ENCODE results near the gene INMT.

DNA sequence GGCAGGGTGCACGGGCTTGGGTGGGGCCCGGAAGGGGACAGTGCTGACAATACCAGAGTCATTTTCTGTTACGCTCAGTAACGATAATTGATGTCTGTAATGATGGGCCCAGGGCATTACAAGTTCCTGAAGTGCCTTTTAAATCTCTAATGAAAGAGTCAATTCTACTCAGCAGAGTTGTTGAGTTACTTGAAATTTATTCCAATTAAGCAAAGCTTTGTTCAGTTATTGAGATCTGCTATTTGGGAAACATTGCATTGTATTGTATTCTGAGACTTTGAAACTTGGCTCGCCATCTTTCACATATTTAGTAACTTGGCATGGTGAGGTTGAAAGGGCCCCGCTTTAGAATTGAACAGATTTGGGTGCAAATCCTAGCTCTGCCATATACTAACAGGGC lies 54.0 kb downstream of the INMT start:
- no peak for TF ChIP-seq POLR2A (IDR thresholded peaks at IDR 0.05)
- TF ChIP-seq, protein P1, sequence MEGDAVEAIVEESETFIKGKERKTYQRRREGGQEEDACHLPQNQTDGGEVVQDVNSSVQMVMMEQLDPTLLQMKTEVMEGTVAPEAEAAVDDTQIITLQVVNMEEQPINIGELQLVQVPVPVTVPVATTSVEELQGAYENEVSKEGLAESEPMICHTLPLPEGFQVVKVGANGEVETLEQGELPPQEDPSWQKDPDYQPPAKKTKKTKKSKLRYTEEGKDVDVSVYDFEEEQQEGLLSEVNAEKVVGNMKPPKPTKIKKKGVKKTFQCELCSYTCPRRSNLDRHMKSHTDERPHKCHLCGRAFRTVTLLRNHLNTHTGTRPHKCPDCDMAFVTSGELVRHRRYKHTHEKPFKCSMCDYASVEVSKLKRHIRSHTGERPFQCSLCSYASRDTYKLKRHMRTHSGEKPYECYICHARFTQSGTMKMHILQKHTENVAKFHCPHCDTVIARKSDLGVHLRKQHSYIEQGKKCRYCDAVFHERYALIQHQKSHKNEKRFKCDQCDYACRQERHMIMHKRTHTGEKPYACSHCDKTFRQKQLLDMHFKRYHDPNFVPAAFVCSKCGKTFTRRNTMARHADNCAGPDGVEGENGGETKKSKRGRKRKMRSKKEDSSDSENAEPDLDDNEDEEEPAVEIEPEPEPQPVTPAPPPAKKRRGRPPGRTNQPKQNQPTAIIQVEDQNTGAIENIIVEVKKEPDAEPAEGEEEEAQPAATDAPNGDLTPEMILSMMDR (IDR thresholded peaks at IDR 0.05) = no peak

Data from Peyer's patch (tissue), 4 donors.